Activated CD4-positive, alpha-beta T cell treated with anti-CD3 and anti-CD28 coated beads, Interleukin-2, amount 50 U/mL, for 24 hours (primary cell): ENCODE results near the gene UGT1A1.

Experiments used
- DNase-seq, 2 donors: peaks; one replicate each; pipeline ENCODE4 v3.0.0-alpha.2; 2020; ENCODE audit warnings: low read depth in 1 of 2, low spot score in 1 of 2

Gene UGT1A1

DNA sequence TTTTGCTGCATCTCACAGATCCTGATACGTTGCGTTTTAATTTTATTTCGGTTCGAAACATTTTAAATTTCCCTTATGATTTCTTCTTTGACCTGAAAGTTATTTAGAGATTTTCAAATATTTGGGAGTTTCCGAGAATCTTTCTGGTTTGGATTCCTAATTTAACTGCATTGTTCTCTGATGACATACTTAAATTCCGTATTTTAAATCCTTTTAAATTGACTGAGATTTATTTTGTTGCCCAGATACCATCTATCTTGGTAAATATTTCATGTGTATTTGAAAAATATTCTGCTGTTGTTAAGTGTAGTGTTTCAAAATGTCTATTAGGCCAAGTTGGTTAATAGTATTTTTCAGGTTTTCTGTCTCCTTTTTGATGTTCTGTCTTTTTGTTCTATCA lies 55.8 kb downstream of the UGT1A1 start:
- DNase-seq = no peak

DNA sequence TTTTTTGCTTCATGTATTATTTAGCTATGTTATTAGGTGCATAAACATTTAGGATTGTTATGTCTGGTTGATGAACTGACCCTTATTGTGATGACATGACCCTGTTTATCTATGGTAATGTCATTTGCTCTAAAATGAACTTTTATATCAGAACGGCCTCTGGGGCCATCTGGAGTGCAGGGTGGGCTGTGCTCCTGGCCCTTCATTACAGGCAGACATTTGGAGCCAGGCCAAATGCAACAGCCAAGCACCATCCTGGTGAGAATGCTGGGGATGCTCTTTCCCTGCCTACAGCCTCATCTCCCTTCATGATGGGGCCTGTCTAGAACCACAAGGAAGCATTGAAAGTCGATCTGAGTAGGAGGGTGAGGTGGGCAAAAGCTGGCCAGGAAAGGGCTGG lies 56.3 kb downstream of the UGT1A1 start:
- DNase-seq = no peak

DNA sequence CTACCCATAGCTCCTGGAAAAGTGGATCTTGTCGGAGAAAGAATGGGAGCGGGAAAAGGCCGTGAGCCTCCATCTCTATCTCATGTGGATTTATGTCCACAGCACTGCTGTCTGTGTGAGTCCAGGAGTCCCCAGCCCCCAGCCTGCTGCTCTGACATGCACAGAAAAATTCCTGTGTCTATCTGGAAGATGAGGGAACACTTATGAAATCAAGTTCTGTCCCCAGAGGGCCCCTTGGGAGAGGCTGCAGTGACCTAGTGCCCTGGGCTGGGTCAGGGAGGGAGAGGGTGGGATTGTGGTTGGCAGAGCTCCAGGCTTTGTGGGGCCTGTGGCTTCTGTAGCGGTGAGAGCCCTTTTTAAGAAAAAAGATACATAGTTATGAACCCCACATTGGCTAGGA lies 56.7 kb downstream of the UGT1A1 start:
- no peak for DNase-seq

DNA sequence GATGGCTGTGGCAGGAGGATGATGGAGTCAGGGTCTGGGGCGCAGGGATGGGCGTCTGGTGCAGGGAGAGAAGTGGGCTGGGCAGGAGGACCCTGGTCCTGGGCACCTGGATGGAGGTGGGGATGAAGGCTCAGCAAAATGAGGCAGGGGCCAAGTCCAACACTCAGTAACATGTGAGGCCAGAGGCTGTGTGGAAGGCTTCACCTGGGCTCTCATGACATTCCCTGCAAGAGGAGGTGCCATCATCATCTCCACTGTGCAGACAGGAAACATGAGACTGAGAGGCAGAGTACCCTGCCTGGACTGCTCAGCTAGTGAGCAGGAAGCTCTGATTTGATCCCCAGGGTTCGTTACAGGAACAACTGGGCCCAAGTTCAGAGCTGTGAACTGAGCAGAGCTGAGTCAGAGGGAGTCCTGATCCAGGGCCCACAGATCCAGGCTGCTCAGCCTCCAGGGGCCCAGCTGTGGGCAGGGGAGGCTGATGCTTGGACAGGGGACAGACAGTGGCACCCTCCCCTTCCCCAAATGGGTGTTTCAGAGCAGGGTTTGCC lies 57.4 kb downstream of the UGT1A1 start:
- DNase-seq = no peak

GRCh38 chr2:233817995-233818638 lies 58.0 kb downstream of the UGT1A1 start:
- no peak for DNase-seq

DNA sequence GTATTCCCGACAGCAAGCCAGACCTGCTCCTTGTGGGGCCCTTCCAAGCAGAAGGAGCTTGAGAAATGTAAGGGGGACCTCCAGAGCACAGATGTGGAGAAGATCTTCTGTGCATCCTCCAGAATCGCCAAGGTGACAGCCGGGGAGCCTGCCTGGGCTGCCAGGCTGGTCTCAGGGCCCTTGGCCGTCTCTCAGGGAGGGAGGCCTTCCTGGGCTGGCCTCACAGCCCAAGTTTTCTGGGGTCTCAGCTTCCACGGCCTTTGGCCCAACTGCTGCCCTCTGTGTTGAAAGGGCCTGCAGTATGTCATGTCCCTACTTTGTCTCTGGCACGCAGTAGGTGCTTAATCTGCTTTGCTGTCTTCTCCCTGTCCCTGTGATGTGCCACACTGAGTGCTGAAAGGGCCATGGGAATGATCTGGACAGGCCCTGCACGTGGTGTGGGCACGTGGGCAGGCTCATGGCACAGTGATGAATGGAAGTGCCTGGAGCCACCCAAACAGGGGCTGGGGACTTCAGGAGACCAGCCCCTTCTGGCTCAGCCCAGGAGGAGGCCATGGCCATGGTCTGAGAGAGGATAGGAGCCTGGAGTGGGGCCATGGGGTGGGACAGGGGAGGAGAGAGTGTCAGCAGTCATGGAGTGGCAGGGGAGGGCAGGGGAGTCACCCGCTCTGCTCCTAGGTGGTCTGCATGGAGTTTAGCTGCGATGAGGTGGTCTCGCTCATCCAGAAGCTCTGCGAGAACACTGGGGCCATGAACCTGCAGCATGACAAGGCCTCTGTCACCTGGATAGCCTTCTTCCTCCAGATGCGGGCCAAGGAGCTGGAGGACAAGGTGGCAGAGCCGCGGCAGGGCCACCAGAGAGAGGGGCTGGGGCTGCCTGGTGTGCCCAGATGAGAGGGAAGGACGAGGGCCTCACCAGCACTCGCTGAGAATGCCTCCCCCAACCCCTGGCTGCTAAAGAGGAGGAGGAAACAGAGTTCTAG lies 58.9 kb downstream of the UGT1A1 start:
- DNase-seq = no peak

- DNase-seq = no peak
Observed at GRCh38 chr2:233819884-233820773, 60.1 kb downstream of the UGT1A1 start.

- no peak for DNase-seq
Observed at GRCh38 chr2:233820774-233821105, 60.7 kb downstream of the UGT1A1 start.

DNA sequence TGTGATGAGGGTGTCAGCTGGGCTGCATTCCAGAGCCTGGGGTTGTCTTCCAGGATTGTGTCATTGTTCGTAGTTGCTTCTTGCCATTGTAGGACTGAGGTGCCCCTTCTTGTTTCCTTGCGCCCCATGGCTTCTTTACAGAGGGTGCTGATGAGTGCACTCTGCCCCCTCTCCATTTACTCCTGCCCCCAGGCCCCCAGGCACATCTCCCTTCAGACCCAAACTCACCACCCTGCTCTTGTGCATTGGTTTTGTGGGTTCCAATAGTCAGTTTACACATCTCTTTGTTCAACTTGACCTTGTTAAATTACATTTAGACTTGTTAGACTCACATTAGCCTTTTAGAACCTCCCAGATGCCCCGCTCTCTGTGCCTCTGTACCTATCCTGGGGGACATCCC lies 61.1 kb downstream of the UGT1A1 start:
- DNase-seq = no peak

- no peak for DNase-seq
Observed at GRCh38 chr2:233821709-233822100, 61.6 kb downstream of the UGT1A1 start.

GRCh38 chr2:233822101-233822771 lies 62.2 kb downstream of the UGT1A1 start:
- no peak for DNase-seq
